HEK293 (cell line): ENCODE measurements around the gene HCRTR2.

ENCODE experiments used
- CTCF ChIA-PET: fragments of 350-600 bp; formaldehyde crosslinking; extraction: SDS; loops from one replicate; lab custom pipeline; 2021; ENCODE audit warnings: antibody characterized with exemption; lab: Yijun Ruan, JAX
- POLR2A ChIA-PET: fragments of 300-600 bp; formaldehyde crosslinking; extraction: SDS; loops from one replicate; lab custom pipeline; 2020; ENCODE audit warnings: antibody characterized with exemption, inconsistent platforms; lab: Yijun Ruan, JAX
- H3K27ac ChIP-seq: fragments of 200-500 bp; sonication (Bioruptor generic); 2 replicates; pipeline ENCODE4 v1.5.1; 2014; ENCODE audit warnings: low read depth, low read length, control low read depth, inconsistent platforms; ENCODE audit errors: extremely low read depth
- H3K36me3 ChIP-seq, 2 experiments: fragments of 200-500 bp in 1 of 2; sonication (Bioruptor generic) in 1 of 2; 1 replicate in 1 of 2; 2 replicates in 1 of 2; pipeline ENCODE4 v1.5.1; 2014 to 2017; ENCODE audit warnings: inconsistent platforms in 2 of 2, low read length in 2 of 2; ENCODE audit not compliant: control insufficient read depth in 2 of 2, insufficient read depth in 1 of 2
- H3K4me1 ChIP-seq: fragments of 200-500 bp; sonication (Bioruptor generic); 2 replicates; pipeline ENCODE4 v1.5.1; 2014; ENCODE audit warnings: mild to moderate bottlenecking, low read length, inconsistent platforms; ENCODE audit not compliant: control insufficient read depth, insufficient read depth
- H3K4me3 ChIP-seq: 2 replicates; pipeline ENCODE4 v1.5.1; 2011; ENCODE audit warnings: low read depth, mild to moderate bottlenecking, control low read depth, low read length, moderate library complexity
- H3K9me3 ChIP-seq: fragments of 200-500 bp; sonication (Bioruptor generic); 2 replicates; pipeline ENCODE4 v1.5.1; 2014; ENCODE audit warnings: low read depth, low read length, inconsistent platforms; ENCODE audit not compliant: control insufficient read depth, insufficient read depth
- KLF10 ChIP-seq: fragments of 450-650 bp; IDR thresholded peaks from 2 replicates; pipeline ENCODE4 v1.5.1; 2018; ENCODE audit warnings: missing biosample characterization, mild to moderate bottlenecking, missing genetic modification characterization
- MEIS1 ChIP-seq: sonication (generic); formaldehyde crosslinking; IDR thresholded peaks from 2 replicates; pipeline ENCODE4 v1.8.1; 2022; ENCODE audit warnings: missing genetic modification reagents, mild to moderate bottlenecking, borderline replicate concordance
- MYNN ChIP-seq: fragments of 450-650 bp; formaldehyde crosslinking; IDR thresholded peaks from 2 replicates; pipeline ENCODE4 v1.5.1; 2016; ENCODE audit warnings: missing biosample characterization, missing genetic modification characterization, borderline replicate concordance
- OVOL3 ChIP-seq: fragments of 450-650 bp; formaldehyde crosslinking; IDR thresholded peaks from 2 replicates; pipeline ENCODE4 v1.5.1; 2016; ENCODE audit warnings: missing biosample characterization, missing genetic modification characterization
- RBAK ChIP-seq: fragments of 450-650 bp; formaldehyde crosslinking; IDR thresholded peaks from 2 replicates; pipeline ENCODE4 v1.5.1; 2016; ENCODE audit warnings: missing biosample characterization, missing genetic modification characterization
- SP2 ChIP-seq: fragments of 450-650 bp; formaldehyde crosslinking; IDR thresholded peaks from 2 replicates; pipeline ENCODE4 v1.5.1; 2016; ENCODE audit warnings: missing biosample characterization, missing genetic modification characterization
- ZBTB8A ChIP-seq: fragments of 450-650 bp; formaldehyde crosslinking; IDR thresholded peaks from 2 replicates; pipeline ENCODE4 v1.5.1; 2016; ENCODE audit warnings: missing biosample characterization, missing genetic modification characterization
- ZFP41 ChIP-seq: fragments of 450-650 bp; formaldehyde crosslinking; IDR thresholded peaks from 2 replicates; pipeline ENCODE4 v1.5.1; 2016; ENCODE audit warnings: missing biosample characterization, missing genetic modification characterization, borderline replicate concordance
- ZNF140 ChIP-seq: fragments of 450-650 bp; formaldehyde crosslinking; IDR thresholded peaks from 2 replicates; pipeline ENCODE4 v1.5.1; 2016; ENCODE audit warnings: missing biosample characterization, missing genetic modification characterization
- ZNF155 ChIP-seq: fragments of 450-650 bp; formaldehyde crosslinking; IDR thresholded peaks from 2 replicates; pipeline ENCODE4 v1.5.1; 2016; ENCODE audit warnings: missing biosample characterization, missing genetic modification characterization
- ZNF184 ChIP-seq: fragments of 450-650 bp; IDR thresholded peaks from 2 replicates; pipeline ENCODE4 v1.5.1; 2018; ENCODE audit warnings: missing biosample characterization, mild to moderate bottlenecking, missing genetic modification characterization
- ZNF266 ChIP-seq: fragments of 450-650 bp; formaldehyde crosslinking; IDR thresholded peaks from 2 replicates; pipeline ENCODE4 v1.5.1; 2016; ENCODE audit warnings: missing biosample characterization, missing genetic modification characterization, low read depth
- ZNF335 ChIP-seq: fragments of 450-650 bp; formaldehyde crosslinking; conservative IDR thresholded peaks from 2 replicates; pipeline ENCODE4 v1.5.1; 2016; ENCODE audit warnings: missing biosample characterization, missing genetic modification characterization
- ZNF366 ChIP-seq: fragments of 450-650 bp; formaldehyde crosslinking; conservative IDR thresholded peaks from 2 replicates; pipeline ENCODE4 v1.5.1; 2016; ENCODE audit warnings: missing biosample characterization, missing genetic modification characterization
- ZNF37A ChIP-seq: fragments of 450-650 bp; IDR thresholded peaks from 2 replicates; pipeline ENCODE4 v1.5.1; 2018; ENCODE audit warnings: missing biosample characterization, missing genetic modification characterization
- ZNF510 ChIP-seq: fragments of 450-650 bp; formaldehyde crosslinking; IDR thresholded peaks from 2 replicates; pipeline ENCODE4 v1.5.1; 2018; ENCODE audit warnings: mild to moderate bottlenecking, missing genetic modification characterization, missing biosample characterization; ENCODE audit not compliant: insufficient replicate concordance
- ZNF596 ChIP-seq: fragments of 450-650 bp; IDR thresholded peaks from 2 replicates; pipeline ENCODE4 v1.5.0; 2018; ENCODE audit warnings: missing biosample characterization, mild to moderate bottlenecking, missing genetic modification characterization, moderate library complexity
- ZSCAN4 ChIP-seq: fragments of 450-650 bp; formaldehyde crosslinking; IDR thresholded peaks from 2 replicates; pipeline ENCODE4 v1.5.1; 2017; ENCODE audit warnings: missing biosample characterization, missing genetic modification characterization
- TF ChIP-seq, protein P1 (sequence below): fragments of 450-650 bp; formaldehyde crosslinking; IDR thresholded peaks from 2 replicates; pipeline ENCODE4 v1.5.1; 2016; ENCODE audit warnings: missing biosample characterization, missing genetic modification characterization
- TF ChIP-seq, protein P2 (sequence below): fragments of 450-650 bp; formaldehyde crosslinking; IDR thresholded peaks from 2 replicates; pipeline ENCODE4 v1.5.1; 2016; ENCODE audit warnings: missing biosample characterization, missing genetic modification characterization
- TF ChIP-seq, protein P3 (sequence below): fragments of 450-650 bp; formaldehyde crosslinking; IDR thresholded peaks from 2 replicates; pipeline ENCODE4 v1.5.1; 2016; ENCODE audit warnings: missing biosample characterization, missing genetic modification characterization
- TF ChIP-seq, protein P4 (sequence below): sonication (generic); formaldehyde crosslinking; IDR thresholded peaks from 2 replicates; pipeline ENCODE4 v1.8.1; 2022; ENCODE audit warnings: mild to moderate bottlenecking, moderate library complexity, missing genetic modification reagents

Gene HCRTR2

GRCh38 chr6:55130806-55131324, 43.5 kb upstream of the HCRTR2 start:
- Histone ChIP-seq H3K4me1 (no peaks in the 10 kb centered on the region), H3K9me3 (no peaks in the 10 kb centered on the region), H3K4me3 (no peak overlapping the region), H3K27ac (no peak overlapping the region), H3K36me3 (no peaks in the 10 kb centered on the region)
- ChIA-PET POLR2A (no interaction called here), CTCF (no interaction called here)
- TF ChIP-seq, protein P1, sequence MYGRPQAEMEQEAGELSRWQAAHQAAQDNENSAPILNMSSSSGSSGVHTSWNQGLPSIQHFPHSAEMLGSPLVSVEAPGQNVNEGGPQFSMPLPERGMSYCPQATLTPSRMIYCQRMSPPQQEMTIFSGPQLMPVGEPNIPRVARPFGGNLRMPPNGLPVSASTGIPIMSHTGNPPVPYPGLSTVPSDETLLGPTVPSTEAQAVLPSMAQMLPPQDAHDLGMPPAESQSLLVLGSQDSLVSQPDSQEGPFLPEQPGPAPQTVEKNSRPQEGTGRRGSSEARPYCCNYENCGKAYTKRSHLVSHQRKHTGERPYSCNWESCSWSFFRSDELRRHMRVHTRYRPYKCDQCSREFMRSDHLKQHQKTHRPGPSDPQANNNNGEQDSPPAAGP (tag by site-specific recombination): no peak
- TF ChIP-seq, protein P2, sequence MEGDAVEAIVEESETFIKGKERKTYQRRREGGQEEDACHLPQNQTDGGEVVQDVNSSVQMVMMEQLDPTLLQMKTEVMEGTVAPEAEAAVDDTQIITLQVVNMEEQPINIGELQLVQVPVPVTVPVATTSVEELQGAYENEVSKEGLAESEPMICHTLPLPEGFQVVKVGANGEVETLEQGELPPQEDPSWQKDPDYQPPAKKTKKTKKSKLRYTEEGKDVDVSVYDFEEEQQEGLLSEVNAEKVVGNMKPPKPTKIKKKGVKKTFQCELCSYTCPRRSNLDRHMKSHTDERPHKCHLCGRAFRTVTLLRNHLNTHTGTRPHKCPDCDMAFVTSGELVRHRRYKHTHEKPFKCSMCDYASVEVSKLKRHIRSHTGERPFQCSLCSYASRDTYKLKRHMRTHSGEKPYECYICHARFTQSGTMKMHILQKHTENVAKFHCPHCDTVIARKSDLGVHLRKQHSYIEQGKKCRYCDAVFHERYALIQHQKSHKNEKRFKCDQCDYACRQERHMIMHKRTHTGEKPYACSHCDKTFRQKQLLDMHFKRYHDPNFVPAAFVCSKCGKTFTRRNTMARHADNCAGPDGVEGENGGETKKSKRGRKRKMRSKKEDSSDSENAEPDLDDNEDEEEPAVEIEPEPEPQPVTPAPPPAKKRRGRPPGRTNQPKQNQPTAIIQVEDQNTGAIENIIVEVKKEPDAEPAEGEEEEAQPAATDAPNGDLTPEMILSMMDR (tag by site-specific recombination): no peak
- TF ChIP-seq KLF10 (tag by site-specific recombination) (no peak), MYNN (tag by site-specific recombination) (no peak), ZNF140 (tag by site-specific recombination) (no peak), ZNF366 (tag by site-specific recombination) (no peak), ZSCAN4 (no peak)

DNA sequence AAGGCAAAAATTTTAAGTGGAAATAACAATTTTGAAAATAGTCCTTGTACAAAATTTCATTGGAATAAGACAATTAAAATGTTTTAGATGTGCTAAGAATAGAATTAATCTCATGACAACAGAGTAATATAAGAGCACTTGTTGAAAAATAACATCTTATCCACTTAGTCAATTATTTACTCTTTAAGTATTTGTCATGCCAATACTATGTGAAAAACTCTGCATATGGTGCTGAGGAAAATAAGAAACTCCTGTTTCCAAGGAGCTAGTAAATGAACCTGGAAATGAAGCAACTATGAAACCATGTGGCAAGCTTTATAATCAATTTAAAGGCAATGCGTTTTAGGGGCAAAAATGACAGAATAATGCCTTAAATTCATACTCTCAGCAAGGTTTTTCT, 42.7 kb upstream of the HCRTR2 start:
- ChIA-PET POLR2A (no interaction called here), CTCF (no interaction called here)
- TF ChIP-seq ZNF510 (tag by site-specific recombination): no peak
- TF ChIP-seq ZBTB8A: no peak
- TF ChIP-seq ZNF266: no peak
- TF ChIP-seq, protein P3, sequence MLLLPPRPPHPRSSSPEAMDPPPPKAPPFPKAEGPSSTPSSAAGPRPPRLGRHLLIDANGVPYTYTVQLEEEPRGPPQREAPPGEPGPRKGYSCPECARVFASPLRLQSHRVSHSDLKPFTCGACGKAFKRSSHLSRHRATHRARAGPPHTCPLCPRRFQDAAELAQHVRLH (tag by site-specific recombination): no peak
- TF ChIP-seq ZNF596 (tag by site-specific recombination): no peak
- TF ChIP-seq OVOL3: no peak
- TF ChIP-seq, protein P4, sequence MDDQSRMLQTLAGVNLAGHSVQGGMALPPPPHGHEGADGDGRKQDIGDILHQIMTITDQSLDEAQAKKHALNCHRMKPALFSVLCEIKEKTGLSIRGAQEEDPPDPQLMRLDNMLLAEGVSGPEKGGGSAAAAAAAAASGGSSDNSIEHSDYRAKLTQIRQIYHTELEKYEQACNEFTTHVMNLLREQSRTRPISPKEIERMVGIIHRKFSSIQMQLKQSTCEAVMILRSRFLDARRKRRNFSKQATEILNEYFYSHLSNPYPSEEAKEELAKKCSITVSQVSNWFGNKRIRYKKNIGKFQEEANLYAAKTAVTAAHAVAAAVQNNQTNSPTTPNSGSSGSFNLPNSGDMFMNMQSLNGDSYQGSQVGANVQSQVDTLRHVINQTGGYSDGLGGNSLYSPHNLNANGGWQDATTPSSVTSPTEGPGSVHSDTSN (CRISPR knock-in tag): no peak
- no peak for TF ChIP-seq MEIS1 (CRISPR knock-in tag)
- no peak for TF ChIP-seq ZNF37A
- TF ChIP-seq, protein P1 (tag by site-specific recombination): no peak
- TF ChIP-seq ZFP41 (tag by site-specific recombination): no peak
- no peak for TF ChIP-seq SP2
- no peak for TF ChIP-seq ZNF335
- TF ChIP-seq ZNF155 (tag by site-specific recombination): no peak
- no peak for TF ChIP-seq ZNF184 (tag by site-specific recombination)
- TF ChIP-seq RBAK (tag by site-specific recombination): no peak
- Histone ChIP-seq H3K27ac (no peak overlapping the region), H3K4me3 (no peak overlapping the region), H3K9me3 (no peaks in the 10 kb centered on the region), H3K36me3 (no peaks in the 10 kb centered on the region), H3K4me1 (no peaks in the 10 kb centered on the region)
